GM19099 (cell line): ENCODE results near the gene CEACAM7.

ENCODE experiments used
- POLR2A ChIP-seq: IDR thresholded peaks from 3 replicates; pipeline ENCODE4 v1.6.1; 2011; ENCODE audit warnings: low read depth; ENCODE audit not compliant: insufficient read length; ENCODE audit errors: extremely low read depth

The CEACAM7 gene

GRCh38 chr19:41638641-41639081, 49.4 kb downstream of the CEACAM7 start:
- TF ChIP-seq POLR2A = no peak

- TF ChIP-seq POLR2A = no peak
These were observed 50.6 kb downstream of the CEACAM7 start for GRCh38 chr19:41637484-41637883.

- no peak for TF ChIP-seq POLR2A
These were observed 59.9 kb downstream of the CEACAM7 start for GRCh38 chr19:41627966-41628675.

- no peak for TF ChIP-seq POLR2A
These were observed 61.2 kb downstream of the CEACAM7 start, which contains the start of gene CEACAM4 for GRCh38 chr19:41626877-41627276. CEACAM4 (minus strand) TSS chr19:41627074; CDS start chr19:41626963, 111 bp downstream.

- no peak for TF ChIP-seq POLR2A
These were observed 61.8 kb downstream of the CEACAM7 start for GRCh38 chr19:41626278-41626677.

GRCh38 chr19:41624937-41625336, 63.1 kb downstream of the CEACAM7 start:
- TF ChIP-seq POLR2A = no peak

- no peak for TF ChIP-seq POLR2A
These were observed 63.6 kb downstream of the CEACAM7 start for GRCh38 chr19:41624515-41624914.

GRCh38 chr19:41623360-41623759, 64.7 kb downstream of the CEACAM7 start:
- no peak for TF ChIP-seq POLR2A
